ENCODE results near the gene RAB11FIP2.

GRCh38 chr10:118092209-118092608 is 45.5 kb upstream of the RAB11FIP2 start:
- TF ChIP-seq POLR2A (IDR thresholded peaks at IDR 0.05) (no peak), CTCF (IDR thresholded peaks at IDR 0.05) (no peak)

Measured in uterus (tissue), 2 donors.